Endothelial cell of umbilical vein (primary cell): Measurements from ENCODE around the gene COL6A2. TPM values are rescaled to one million over a fixed set of nuclear protein-coding genes. Genes with fewer than 3 reads are reported as not detected.

Experiments used
- BruUV-seq: library from RNA; stranded (reverse); fragments of 400-500 nt; replicated peaks from 2 replicates; lab custom pipeline; 2021; lab: Mats Ljungman, UMichigan
- CTCF ChIA-PET: fragments of 300-600, 350-600 bp; sonication (Branson Sonifier 250); formaldehyde crosslinking; loops from one replicate; lab custom pipeline; 2021; ENCODE audit warnings: antibody characterized with exemption, inconsistent platforms; lab: Charles Lee
- POLR2A ChIA-PET: fragments of 300-600, 350-600 bp; sonication (Branson Sonifier 250); formaldehyde crosslinking; loops from one replicate; lab custom pipeline; 2021; ENCODE audit warnings: antibody characterized with exemption, inconsistent platforms; lab: Charles Lee
- DNase-seq: peaks from one replicate; pipeline ENCODE4 v3.0.0-alpha.2; 2011; ENCODE audit warnings: low read depth, low spot score
- FAIRE-seq: peaks from 2 replicates; lab custom pipeline; 2011; peaks lifted over from hg19 to GRCh38; lab: Jason Lieb, UNC
- H2AFZ ChIP-seq: 2 replicates; pipeline ENCODE4 v1.6.0; 2012; ENCODE audit warnings: low read depth, low read length, control low read depth, inconsistent platforms
- H3K27ac ChIP-seq: 2 replicates; pipeline ENCODE4 v1.5.1; 2011; ENCODE audit warnings: low read depth, mild to moderate bottlenecking, control low read depth, low read length, moderate library complexity; ENCODE audit not compliant: insufficient read depth
- H3K27me3 ChIP-seq, 2 experiments: 2 replicates each; pipeline versions ENCODE4 v1.6.0 to v1.6.1; 2011; ENCODE audit warnings: low read length in 2 of 2, mixed read lengths in 1 of 2; ENCODE audit not compliant: control insufficient read depth in 2 of 2, insufficient read depth in 2 of 2
- H3K36me3 ChIP-seq, 2 experiments: 2 replicates in 1 of 2; 3 replicates in 1 of 2; pipeline ENCODE4 v1.5.1; 2011; ENCODE audit warnings: low read length in 2 of 2, mild to moderate bottlenecking in 1 of 2, moderate library complexity in 1 of 2; ENCODE audit not compliant: control insufficient read depth in 2 of 2, insufficient read depth in 2 of 2; ENCODE audit errors: extremely low read depth in 1 of 2
- H3K4me1 ChIP-seq: 3 replicates; pipeline ENCODE4 v1.5.1; 2011; ENCODE audit warnings: mild to moderate bottlenecking, low read length; ENCODE audit not compliant: control insufficient read depth, insufficient read depth; ENCODE audit errors: extremely low read depth
- H3K4me2 ChIP-seq: 2 replicates; pipeline ENCODE4 v1.6.1; 2011; ENCODE audit warnings: low read length, control low read depth, mixed read lengths; ENCODE audit not compliant: insufficient read depth
- H3K4me3 ChIP-seq, 3 experiments: fragments of 200-600 bp in 1 of 3; sonication (generic), shearing (Covaris generic) in 1 of 3; replicated peaks in 1 of 3; 2 replicates each; pipeline ENCODE4 v1.5.1; 2011 to 2016; ENCODE audit warnings: control low read depth in 3 of 3, low read length in 3 of 3, mild to moderate bottlenecking in 2 of 3, inconsistent platforms in 1 of 3, low read depth in 1 of 3, moderate library complexity in 1 of 3; ENCODE audit not compliant: insufficient read depth in 1 of 3
- H3K79me2 ChIP-seq: 2 replicates; pipeline ENCODE4 v1.6.0; 2012; ENCODE audit warnings: low read length, inconsistent platforms; ENCODE audit not compliant: control insufficient read depth, insufficient read depth
- H3K9ac ChIP-seq: replicated peaks from 2 replicates; pipeline ENCODE3; 2011; ENCODE audit warnings: low read length, control low read depth; ENCODE audit not compliant: insufficient read depth; ENCODE audit errors: extremely low read depth
- H3K9me1 ChIP-seq: replicated peaks from 3 replicates; pipeline ENCODE4 v1.6.0; 2011; ENCODE audit warnings: mild to moderate bottlenecking, low read length; ENCODE audit not compliant: control insufficient read depth, insufficient read depth; ENCODE audit errors: extremely low read depth
- H3K9me3 ChIP-seq: replicated peaks from 2 replicates; pipeline ENCODE4 v1.5.1; 2012; ENCODE audit warnings: low read length, inconsistent platforms; ENCODE audit not compliant: control insufficient read depth, insufficient read depth
- H4K20me1 ChIP-seq: replicated peaks from 2 replicates; pipeline ENCODE3; 2011; ENCODE audit warnings: mild to moderate bottlenecking, low read length; ENCODE audit not compliant: control insufficient read depth, insufficient read depth; ENCODE audit errors: extremely low read depth
- EZH2 ChIP-seq: IDR thresholded peaks from 2 replicates; pipeline ENCODE4 v1.6.1; 2012; ENCODE audit warnings: borderline replicate concordance, low read depth, mild to moderate bottlenecking, moderate library complexity, low read length, inconsistent platforms; ENCODE audit not compliant: severe bottlenecking
- FOS ChIP-seq: IDR thresholded peaks from 2 replicates; pipeline ENCODE4 v1.6.1; 2011; ENCODE audit warnings: mild to moderate bottlenecking, low read length, moderate library complexity, borderline replicate concordance; ENCODE audit not compliant: insufficient read depth
- GATA2 ChIP-seq: IDR thresholded peaks from 2 replicates; pipeline ENCODE4 v1.7.0; 2011; ENCODE audit warnings: low read depth, mild to moderate bottlenecking, moderate library complexity, mixed read lengths, low read length; ENCODE audit not compliant: insufficient read length, insufficient read depth
- JUN ChIP-seq: IDR thresholded peaks from 2 replicates; pipeline ENCODE4 v1.6.1; 2011; ENCODE audit warnings: borderline replicate concordance, low read depth; ENCODE audit not compliant: insufficient read length, insufficient read depth
- MYC ChIP-seq: IDR thresholded peaks from one replicate; pipeline ENCODE4 v1.6.1; 2011; ENCODE audit warnings: mild to moderate bottlenecking, low read depth, low read length
- POLR2A ChIP-seq: IDR thresholded peaks from 2 replicates; pipeline ENCODE4 v1.6.1; 2012; ENCODE audit warnings: low read depth, mild to moderate bottlenecking, control low read depth, low read length
- POLR2AphosphoS5 ChIP-seq: IDR thresholded peaks from 2 replicates; pipeline ENCODE4 v1.6.1; 2012; ENCODE audit warnings: low read depth, mild to moderate bottlenecking, control low read depth, low read length, moderate library complexity; ENCODE audit not compliant: insufficient read depth
- dilution Hi-C: fragments of 300-500 bp; cut with MboI; formaldehyde crosslinking; loops from one replicate; pipeline ENCODE4 v1.15.0; 2019; ENCODE audit warnings: low sequenced_read_pairs; ENCODE audit not compliant: extremely low pct_ligation_motif_present
- intact Hi-C: fragments of 100-400 bp; cut with micrococcal nuclease; formaldehyde crosslinking; loops from one replicate; pipeline ENCODE4 v1.10.0; 2022
- polyA plus RNA-seq, 4 experiments: library from polyadenylated mRNA; depleted of rRNA in 3 of 4; stranded (reverse) in 3 of 4; unstranded in 1 of 4; fragments of >200 nt; gene quantifications; 2 replicates each; pipeline versions ENCODE4 v1.2.1 to v1.2.3, GENCODE V29; 2011 to 2012; ENCODE audit warnings: missing spikeins in 1 of 4
- total RNA-seq: library from RNA; stranded (reverse); gene quantifications from 2 replicates; pipeline ENCODE4 v1.2.3, GENCODE V29; 2021
- TF ChIP-seq, protein P1 (sequence below), 2 donors: IDR thresholded peaks; 1 replicate in 1 of 2; 2 replicates in 1 of 2; pipeline ENCODE4 v1.5.1; 2011; ENCODE audit warnings: low read length in 2 of 2, mild to moderate bottlenecking in 2 of 2, moderate library complexity in 2 of 2, control low read depth in 1 of 2, inconsistent platforms in 1 of 2, low read depth in 1 of 2; ENCODE audit not compliant: insufficient read depth in 1 of 2; ENCODE audit errors: extremely low read depth in 1 of 2
- TF ChIP-seq, protein P2 (sequence below): IDR thresholded peaks from 2 replicates; pipeline ENCODE4 v1.6.1; 2011; ENCODE audit not compliant: insufficient read depth, insufficient read length

Gene COL6A2
- total and polyA plus RNA-seq, 2 donors (not counting 3 experiments of a cell fraction or from before 2014, with no cell fraction given) = 3.4 to 6.1 TPM

DNA sequence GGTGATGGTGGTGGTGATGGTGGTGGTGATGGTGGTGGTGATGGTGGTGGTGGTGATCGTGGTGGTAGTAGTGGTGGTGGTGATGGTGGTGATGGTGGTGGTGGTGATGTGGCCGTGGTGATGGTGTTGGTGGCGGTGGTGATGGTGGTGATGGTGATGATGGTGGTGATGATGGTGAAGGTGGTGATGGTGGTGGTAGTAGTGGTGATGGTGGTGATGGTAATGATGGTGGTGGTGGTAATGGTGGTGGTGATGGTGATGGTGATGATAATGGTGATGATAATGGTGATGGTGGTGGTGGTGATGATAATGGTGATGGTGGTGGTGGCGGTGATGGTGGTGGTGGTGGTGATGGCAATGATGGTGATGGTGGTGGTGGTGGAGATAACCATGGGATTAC is 6.8 kb upstream of the COL6A2 start:
- DNase-seq (no peak), FAIRE-seq (no peak)
- no peaks in the 10 kb centered on the region for H3K36me3 ChIP-seq
- peaks cover 0 to 2% of the 10 kb centered on the region in 2 experiments for H3K27me3 ChIP-seq
- no peak for TF ChIP-seq JUN
- no peak for TF ChIP-seq MYC
- no peak for TF ChIP-seq POLR2A
- TF ChIP-seq, protein P1, sequence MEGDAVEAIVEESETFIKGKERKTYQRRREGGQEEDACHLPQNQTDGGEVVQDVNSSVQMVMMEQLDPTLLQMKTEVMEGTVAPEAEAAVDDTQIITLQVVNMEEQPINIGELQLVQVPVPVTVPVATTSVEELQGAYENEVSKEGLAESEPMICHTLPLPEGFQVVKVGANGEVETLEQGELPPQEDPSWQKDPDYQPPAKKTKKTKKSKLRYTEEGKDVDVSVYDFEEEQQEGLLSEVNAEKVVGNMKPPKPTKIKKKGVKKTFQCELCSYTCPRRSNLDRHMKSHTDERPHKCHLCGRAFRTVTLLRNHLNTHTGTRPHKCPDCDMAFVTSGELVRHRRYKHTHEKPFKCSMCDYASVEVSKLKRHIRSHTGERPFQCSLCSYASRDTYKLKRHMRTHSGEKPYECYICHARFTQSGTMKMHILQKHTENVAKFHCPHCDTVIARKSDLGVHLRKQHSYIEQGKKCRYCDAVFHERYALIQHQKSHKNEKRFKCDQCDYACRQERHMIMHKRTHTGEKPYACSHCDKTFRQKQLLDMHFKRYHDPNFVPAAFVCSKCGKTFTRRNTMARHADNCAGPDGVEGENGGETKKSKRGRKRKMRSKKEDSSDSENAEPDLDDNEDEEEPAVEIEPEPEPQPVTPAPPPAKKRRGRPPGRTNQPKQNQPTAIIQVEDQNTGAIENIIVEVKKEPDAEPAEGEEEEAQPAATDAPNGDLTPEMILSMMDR (IDR thresholded peaks at IDR 0.05; ENCODE audit: extremely low read depth in 1 of 2, insufficient read depth in 1 of 2, low read depth in 1 of 2, low read length in 2 of 2) = no peak
- TF ChIP-seq FOS = no peak
- no peak for TF ChIP-seq POLR2AphosphoS5
- TF ChIP-seq GATA2 = no peak
- TF ChIP-seq EZH2 = no peak
- TF ChIP-seq, protein P2, sequence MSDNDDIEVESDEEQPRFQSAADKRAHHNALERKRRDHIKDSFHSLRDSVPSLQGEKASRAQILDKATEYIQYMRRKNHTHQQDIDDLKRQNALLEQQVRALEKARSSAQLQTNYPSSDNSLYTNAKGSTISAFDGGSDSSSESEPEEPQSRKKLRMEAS = no peak
- no peak overlapping the region for H3K4me2 ChIP-seq
- intact Hi-C loops = no loop called here
- H3K9me1 ChIP-seq = no peaks in the 10 kb centered on the region
- no peak overlapping the region for H3K4me3 ChIP-seq
- H3K9ac ChIP-seq = no peak overlapping the region
- CTCF ChIA-PET = no interaction called here
- dilution Hi-C loops = no loop called here
- no TSS peak for BruUV-seq
- no peaks in the 10 kb centered on the region for H3K4me1 ChIP-seq
- H3K27ac ChIP-seq = no peak overlapping the region
- H4K20me1 ChIP-seq = no peaks in the 10 kb centered on the region
- POLR2A ChIA-PET = no interaction called here
- H2AFZ ChIP-seq = no peak overlapping the region
- H3K79me2 ChIP-seq = no peaks in the 10 kb centered on the region
- H3K9me3 ChIP-seq = no peaks in the 10 kb centered on the region
